HG03571 (cell line): ENCODE measurements around the gene TMC4.

Experiments
- ATAC-seq: cut with Tn5 transposase; IDR thresholded peaks from one replicate; pipeline ENCODE4 v1.9.1; 2021; ENCODE audit not compliant: unreplicated experiment

Gene TMC4

GRCh38 chr19:54156490-54156889, 16.5 kb downstream of the TMC4 start:
- no peak for ATAC-seq

DNA sequence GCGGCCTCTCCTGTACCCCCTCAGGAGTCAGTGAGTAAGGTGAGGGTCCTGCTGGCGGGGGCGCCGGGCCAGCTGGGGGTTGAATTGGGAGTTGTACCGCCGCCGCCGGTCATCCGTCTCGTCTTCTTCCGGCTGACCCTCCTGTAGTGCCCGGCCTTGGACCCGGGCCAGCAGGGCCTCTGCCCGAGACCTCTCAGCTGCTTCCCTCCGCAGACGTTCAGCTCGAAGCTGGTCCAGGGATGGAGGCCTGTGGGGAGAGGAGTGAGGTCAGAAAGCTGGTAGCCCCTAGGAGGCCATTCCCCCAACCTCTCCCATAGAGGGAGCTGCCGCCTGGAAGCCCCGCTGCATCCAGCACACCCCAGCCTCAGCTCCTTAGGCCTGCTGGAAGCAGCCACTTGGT, 17.3 kb downstream of the TMC4 start:
- no peak for ATAC-seq

- no peak for ATAC-seq
Observed at GRCh38 chr19:54154603-54155345, 18.2 kb downstream of the TMC4 start.

GRCh38 chr19:54153731-54154326, 19.1 kb downstream of the TMC4 start:
- ATAC-seq = no peak

DNA sequence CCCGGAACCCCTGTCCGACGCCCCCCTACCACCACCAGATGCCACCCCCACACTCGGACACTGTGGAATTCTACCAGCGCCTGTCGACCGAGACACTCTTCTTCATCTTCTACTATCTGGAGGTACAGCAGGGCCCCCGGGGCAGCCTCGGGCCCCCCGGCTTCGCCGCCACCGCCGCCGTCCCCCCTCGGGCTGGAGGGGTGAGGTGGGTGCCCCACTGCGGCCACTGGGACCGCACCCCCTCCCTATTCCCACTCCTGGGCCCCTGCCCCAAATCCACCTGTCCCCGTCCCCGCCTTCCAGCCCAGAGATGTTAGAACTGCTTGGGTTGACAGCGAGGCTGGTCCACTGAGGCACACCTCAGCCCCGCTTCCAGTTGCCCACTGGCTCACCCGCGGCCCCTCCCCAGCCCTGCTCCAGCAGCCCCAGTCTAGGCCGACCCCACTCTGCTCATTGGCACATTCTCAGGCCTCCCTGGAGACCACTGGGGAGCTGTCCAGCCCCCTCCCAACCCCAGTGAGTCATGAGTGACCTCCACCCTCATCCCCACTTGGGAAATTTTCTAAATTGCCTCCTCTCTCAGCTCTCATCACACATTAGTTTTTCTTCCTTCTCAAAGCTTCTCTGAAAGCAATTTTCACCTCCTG, 20.0 kb downstream of the TMC4 start:
- ATAC-seq = no peak

DNA sequence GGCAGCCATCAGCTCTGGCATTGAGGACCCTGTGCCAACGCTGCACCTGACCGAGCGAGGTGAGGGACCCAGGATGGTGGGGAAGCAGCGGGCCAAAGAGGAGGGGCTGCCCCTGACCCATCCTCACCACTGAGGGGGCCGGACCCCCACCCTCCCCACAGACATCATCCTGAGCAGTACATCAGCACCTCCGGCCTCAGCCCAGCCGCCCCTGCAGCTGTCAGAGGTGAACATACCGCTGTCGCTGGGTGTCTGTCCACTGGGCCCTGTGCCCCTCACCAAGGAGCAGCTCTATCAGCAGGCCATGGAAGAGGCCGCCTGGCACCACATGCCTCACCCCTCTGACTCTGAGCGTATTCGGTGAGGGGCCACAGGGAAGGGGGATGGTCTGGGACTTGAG, 20.7 kb downstream of the TMC4 start:
- ATAC-seq = no peak

- no peak for ATAC-seq
Observed at GRCh38 chr19:54151362-54152035, 21.5 kb downstream of the TMC4 start.

DNA sequence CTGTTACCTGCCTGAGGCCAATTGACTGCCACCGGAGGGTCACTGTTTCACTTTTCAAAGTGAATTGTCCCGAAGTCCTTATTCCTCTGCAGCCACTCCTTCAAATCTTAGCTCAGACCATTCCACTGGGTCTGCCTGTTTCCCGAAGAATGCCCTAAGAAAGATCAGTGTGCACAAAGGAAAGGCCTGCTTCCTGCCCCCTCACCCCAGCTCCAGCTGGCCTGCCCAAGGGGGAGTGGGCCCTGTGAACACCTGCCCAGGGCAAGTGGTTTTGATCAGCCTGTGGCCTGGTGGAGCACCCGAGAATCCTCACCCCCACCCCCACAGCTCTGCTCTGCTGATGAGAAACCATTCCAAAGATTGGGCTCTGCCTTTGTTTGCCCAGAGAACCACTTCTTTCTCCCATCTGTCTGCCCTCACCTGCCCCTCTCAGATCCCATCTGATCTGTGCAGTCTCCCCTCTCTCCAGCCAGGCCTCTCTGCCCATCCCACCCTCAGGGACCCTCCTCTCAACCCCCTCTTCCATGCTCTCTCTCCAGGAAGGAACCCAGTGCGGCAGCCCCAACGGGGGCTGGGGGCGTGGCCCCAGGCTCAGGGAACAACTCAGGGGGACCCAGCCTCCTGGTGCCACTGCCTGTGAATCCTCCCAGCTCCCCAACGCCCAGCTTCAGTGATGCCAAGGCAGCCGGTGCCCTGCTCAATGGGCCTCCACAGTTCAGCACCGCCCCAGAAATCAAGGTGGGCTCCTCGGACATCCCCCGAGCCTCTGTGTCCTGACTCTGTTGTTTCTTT, 23.7 kb downstream of the TMC4 start:
- ATAC-seq = no peak

- no peak for ATAC-seq
Observed at GRCh38 chr19:54148158-54148557, 24.8 kb downstream of the TMC4 start.

DNA sequence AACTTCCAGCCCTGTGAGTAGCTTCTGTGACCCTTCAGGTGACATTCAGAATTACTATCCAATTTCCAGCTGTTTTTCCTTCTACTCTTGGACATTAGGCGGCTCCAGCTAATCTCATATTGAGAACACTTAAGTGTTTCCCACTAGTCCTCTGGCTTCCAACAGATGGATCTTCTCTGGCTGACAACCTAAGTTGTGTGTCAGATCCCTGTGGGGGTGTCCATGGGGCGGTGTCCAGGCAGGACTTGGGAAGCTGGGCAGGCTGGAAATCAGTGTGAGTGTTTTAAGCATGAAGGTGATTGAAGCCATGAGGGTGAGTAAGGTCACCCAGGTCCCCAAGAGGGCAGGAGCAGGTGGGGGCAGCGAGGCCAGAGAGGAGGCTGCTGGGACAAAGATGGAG, 25.3 kb downstream of the TMC4 start:
- no peak for ATAC-seq

- no peak for ATAC-seq
Observed at GRCh38 chr19:54145541-54146158, 27.3 kb downstream of the TMC4 start.

- no peak for ATAC-seq
Observed at GRCh38 chr19:54142166-54142780, 30.7 kb downstream of the TMC4 start.

DNA sequence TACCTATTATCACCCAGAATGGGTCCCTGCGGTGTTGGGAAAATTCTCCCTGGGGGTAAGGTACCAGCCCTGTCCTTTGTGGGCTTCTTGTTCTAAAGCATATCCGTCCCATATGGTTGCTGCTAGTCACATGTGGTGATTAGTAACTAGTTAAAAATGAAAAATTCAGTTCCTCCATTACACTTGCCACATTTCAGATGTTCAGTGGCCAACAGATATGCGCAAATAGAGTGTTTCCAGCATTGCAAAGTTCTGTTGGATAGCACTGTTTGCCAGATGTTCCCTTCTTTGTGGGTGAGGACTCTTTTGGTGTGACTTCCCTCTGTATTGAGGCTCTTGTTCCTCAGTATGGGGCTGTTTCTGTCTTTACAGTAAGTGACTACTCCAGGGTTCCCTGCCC, 31.6 kb downstream of the TMC4 start:
- ATAC-seq = no peak

DNA sequence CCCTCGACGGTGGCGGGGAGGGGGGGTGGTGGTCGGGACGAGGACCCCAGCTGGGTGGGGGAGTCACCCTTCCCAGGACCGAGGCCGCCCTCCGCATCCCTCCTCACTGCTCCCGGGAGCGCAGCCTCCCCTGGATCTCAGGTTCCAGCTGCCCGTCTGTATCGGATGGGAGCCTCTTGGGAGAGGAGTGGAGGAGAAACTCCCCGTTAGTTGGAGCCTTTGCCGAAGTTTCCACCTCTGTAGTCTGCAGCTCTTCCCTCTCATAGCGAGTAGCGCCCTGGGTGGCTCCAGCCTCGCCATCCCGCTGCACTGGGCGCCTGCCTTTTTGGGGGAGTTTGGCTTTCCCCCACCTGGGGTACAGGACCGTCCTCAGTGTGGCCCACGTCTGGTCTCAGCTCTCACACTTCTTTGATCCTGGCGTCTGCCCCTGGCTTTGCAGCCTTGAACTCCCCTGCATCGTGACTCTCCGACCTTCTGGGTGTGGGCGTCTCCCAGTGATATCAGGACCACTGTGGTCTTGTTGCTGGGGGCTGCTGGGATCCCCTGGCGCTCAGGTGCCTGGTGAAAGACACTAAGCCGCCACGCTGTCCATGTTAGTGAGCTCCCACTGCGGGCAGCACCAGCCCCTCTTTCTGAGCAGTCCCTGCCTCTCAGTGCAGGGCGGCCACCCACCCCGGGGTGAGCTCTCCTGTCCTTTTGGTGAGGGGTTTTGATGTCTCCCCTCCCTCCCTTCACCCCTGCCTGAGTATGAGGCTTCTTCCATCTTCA, 34.3 kb downstream of the TMC4 start:
- ATAC-seq = no peak

DNA sequence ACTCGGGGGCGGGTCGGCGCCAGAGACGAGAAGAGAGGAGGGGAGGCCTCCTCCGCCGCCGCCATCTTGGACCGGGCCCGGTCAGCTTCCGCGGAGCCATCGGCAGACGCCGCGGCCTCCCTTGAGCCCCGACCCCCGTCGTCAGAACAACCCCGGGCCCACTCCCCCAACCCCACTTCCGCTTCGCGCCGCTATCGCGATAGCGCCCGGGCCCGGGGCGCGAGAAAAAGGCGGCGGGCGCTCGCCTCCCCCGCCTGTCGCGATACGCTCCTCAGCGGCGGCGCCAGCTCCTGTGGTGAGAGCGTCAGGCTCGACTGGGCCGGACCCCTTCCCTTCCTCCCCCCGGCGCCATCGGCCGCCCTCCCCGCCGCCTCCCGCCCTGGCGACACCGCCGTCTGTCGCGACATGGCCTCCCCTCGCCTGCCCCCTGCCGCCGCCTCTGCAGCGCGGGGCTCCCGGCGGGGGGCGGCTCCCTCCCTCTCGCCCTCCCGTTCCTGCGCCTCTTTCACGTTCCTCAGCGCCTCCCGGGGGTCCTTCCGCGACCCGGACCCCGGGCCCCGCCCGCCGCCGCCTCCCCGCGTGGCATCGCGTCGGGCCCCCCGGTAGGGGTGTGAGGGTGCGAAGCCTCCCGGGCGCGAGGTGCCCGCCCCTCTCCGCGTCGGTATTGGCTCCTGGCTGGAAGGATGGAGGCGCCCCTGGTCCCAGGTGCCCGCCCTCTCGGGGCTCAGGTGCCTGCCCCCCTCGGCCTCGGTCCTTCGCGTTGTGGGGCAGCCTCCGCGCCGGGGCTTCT, 35.1 kb downstream of the TMC4 start, which contains the start of gene CNOT3:
TSS of gene CNOT3 (plus strand) at position 64 of the 790 bp plus-strand sequence. CDS start 5,217 bp downstream, outside the sequence.
- ATAC-seq = no peak

DNA sequence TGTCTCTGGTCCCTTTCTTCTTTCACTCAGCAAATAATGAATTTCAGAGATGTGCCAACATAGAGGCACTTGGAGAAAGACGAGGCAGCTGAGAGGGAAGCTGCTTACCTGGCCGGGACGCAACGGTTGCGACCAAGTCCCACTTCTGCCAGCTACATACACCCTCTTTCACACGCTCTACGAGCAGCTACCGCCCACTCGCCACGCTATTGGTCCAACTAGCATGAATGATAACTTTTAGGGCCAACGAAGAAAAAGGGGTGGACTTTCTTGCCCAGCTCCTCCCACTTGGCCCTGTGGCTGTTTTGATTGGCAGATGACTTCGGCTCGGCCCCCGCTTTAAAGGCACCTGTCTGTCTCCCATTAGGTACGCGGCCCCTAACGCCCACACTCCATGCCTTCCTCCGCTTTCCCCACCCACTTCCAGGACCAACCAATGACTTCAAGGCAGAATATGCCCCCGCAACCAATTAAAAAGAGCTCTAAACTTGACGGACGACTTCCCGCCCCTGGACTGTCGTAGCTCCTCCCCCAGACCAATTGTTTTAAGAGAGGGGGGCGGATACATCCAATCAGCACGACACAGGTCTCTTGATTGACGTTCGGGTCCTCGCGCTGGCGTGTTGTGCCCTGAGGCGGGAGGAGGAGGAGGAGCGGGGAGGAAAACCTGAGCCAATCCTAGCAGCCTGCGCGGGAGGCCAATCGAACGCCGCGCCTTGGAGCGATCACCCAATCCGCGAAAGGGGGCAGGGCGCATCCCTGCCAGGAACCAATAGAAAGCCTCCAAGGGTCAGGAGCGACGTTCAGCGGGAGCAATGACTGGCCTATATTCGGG, 35.9 kb downstream of the TMC4 start:
- ATAC-seq = peak; percentile 68

GRCh38 chr19:54136086-54136863, 36.7 kb downstream of the TMC4 start:
- no peak for ATAC-seq
